HG03039 (cell line): ENCODE results near the gene CHCHD4.
"Not testable (repeated sequence)": the region's sequence is repeated elsewhere in the genome, so short reads cannot be mapped to it uniquely, and the experiment has no call there.

Source experiments
- ATAC-seq: cut with Tn5 transposase; IDR thresholded peaks from one replicate; pipeline ENCODE4 v1.9.1; 2021; ENCODE audit warnings: mild to moderate bottlenecking, moderate library complexity; ENCODE audit not compliant: unreplicated experiment

The CHCHD4 gene

DNA sequence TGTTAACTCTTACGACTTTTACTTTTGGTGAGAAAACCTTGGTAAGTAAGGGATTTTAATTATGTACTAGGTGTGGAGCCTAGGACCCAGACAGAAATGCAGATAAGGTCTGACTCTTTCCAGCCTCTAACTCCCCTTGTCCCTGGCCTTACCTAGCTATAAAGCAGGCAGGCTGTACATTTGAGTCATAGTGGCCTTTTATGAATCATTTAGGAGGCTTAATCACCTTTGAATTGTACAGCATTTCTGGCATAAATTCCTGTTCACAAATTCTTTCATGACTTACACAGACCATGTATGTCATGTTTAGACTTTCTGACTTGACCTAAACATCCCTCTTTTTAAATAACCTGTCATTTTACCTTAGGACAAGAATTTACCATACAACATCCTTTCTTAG, 47.4 kb downstream of the CHCHD4 start:
- ATAC-seq: no peak

DNA sequence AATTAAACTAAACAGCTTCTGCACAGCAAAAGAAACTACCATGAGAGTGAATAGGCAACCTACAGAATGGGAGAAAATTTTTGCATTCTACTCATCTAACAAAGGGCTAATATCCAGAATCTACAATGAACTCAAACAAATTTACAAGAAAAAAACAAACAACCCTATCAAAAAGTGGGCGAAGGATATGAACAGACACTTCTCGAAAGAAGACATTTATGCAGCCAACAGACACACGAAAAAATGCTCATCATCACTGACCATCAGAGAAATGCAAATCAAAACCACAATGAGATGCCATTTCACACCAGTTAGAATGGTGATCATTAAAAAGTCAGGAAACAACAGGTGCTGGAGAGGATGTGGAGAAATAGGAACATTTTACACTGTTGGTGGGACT, 49.4 kb downstream of the CHCHD4 start:
- not testable (repeated sequence) for ATAC-seq

DNA sequence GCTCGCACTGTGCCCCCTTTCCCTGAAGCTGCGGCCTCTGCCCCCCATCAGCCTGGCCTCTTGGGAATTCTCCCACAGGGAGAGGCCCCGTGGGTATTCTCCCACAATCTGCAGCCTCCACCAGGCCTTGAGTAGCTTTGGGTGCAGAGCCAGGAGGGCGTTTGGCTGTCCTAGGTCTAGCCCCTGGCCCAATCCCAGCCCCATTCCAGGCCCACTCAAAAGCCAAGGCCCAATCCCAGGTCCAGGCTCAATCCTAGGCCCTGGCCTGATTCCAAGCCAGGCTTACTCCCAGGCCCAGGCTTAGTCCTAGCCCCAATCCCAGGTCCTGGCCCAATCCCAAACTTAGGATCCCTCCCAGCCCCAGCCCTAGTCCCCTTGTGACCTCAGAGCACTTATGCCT, 59.8 kb downstream of the CHCHD4 start:
- no peak for ATAC-seq

DNA sequence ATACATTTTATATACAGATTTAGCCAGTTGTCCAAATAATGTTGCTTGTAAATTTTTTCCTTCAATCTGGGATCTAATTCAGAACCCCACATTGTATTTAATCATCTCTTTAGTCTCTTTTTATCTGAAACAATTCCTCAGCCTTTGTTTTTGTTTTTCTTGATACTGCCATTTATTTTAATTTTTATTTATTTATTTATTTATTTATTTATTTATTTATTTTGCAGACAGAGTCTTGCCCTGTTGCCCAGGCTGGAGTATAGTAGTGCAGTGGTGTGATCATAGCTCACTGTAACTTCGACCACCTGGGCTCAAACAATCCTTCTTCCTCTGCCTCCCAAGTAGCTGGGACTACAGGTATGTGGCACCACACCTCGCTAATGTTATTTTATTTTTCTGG, 61.5 kb downstream of the CHCHD4 start:
- ATAC-seq: no peak
